H1 (cell line): Measurements from ENCODE around the gene LCAT. TPM values are rescaled to one million over a fixed set of nuclear protein-coding genes. Genes with fewer than 3 reads are reported as not detected.
A peak's percentile ranks its signal among the peaks of the same experiment; 100 is the strongest.

Source experiments
- CTCF ChIA-PET: fragments of 300-600 bp; sonication (Branson Sonifier 250); formaldehyde crosslinking; loops from one replicate; lab custom pipeline; 2021; ENCODE audit not compliant: partially characterized antibody; lab: Charles Lee
- POLR2A ChIA-PET: fragments of 300-600 bp; sonication (Branson Sonifier 250); formaldehyde crosslinking; loops from one replicate; lab custom pipeline; 2021; ENCODE audit warnings: inconsistent platforms; ENCODE audit not compliant: partially characterized antibody; lab: Charles Lee
- DNase-seq, 2 experiments: peaks; one replicate each; pipeline versions ENCODE4 v3.0.0 to v3.0.0-alpha.2; 2010 to 2022; ENCODE audit warnings: low spot score in 2 of 2, low read depth in 1 of 2, mixed read lengths in 1 of 2
- FAIRE-seq: peaks from 2 replicates; lab custom pipeline; 2011; peaks lifted over from hg19 to GRCh38; lab: Jason Lieb, UNC
- H2AFZ ChIP-seq: 2 replicates; pipeline ENCODE4 v1.8.1; 2012; ENCODE audit warnings: low read length, inconsistent platforms
- H2AK5ac ChIP-seq: 2 replicates; pipeline ENCODE4 v1.6.1; 2013; ENCODE audit warnings: low read depth, low read length
- H2BK120ac ChIP-seq: replicated peaks from 2 replicates; pipeline ENCODE3; 2013; ENCODE audit warnings: low read depth, low read length, inconsistent platforms
- H2BK12ac ChIP-seq: 2 replicates; pipeline ENCODE4 v1.6.1; 2013; ENCODE audit warnings: low read depth, low read length
- H2BK15ac ChIP-seq: 2 replicates; pipeline ENCODE4 v1.6.1; 2013; ENCODE audit warnings: low read length
- H2BK20ac ChIP-seq: 2 replicates; pipeline ENCODE4 v1.6.1; 2013; ENCODE audit warnings: low read length
- H2BK5ac ChIP-seq: 2 replicates; pipeline ENCODE4 v1.6.1; 2013; ENCODE audit warnings: low read depth, low read length
- H3K14ac ChIP-seq: 2 replicates; pipeline ENCODE4 v1.6.1; 2013; ENCODE audit warnings: inconsistent platforms; ENCODE audit not compliant: insufficient read length
- H3K18ac ChIP-seq: 2 replicates; pipeline ENCODE4 v1.6.1; 2013; ENCODE audit warnings: low read length; ENCODE audit errors: extremely low read depth
- H3K23ac ChIP-seq: 2 replicates; pipeline ENCODE4 v1.6.1; 2013; ENCODE audit warnings: inconsistent platforms; ENCODE audit not compliant: insufficient read length
- H3K23me2 ChIP-seq: 2 replicates; pipeline ENCODE4 v1.6.1; 2013; ENCODE audit warnings: low read depth, low read length
- H3K27ac ChIP-seq: 2 replicates; pipeline ENCODE4 v1.6.1; 2011; ENCODE audit warnings: low read depth, low read length, inconsistent platforms
- H3K27me3 ChIP-seq, 4 experiments: replicated peaks in 1 of 4; 1 replicate in 1 of 4; 2 replicates in 3 of 4; pipeline versions ENCODE4 v1.6.1 to v1.8.1; 2011 to 2013; ENCODE audit warnings: low read length in 3 of 4, mild to moderate bottlenecking in 3 of 4, inconsistent platforms in 2 of 4, mixed read lengths in 2 of 4, moderate library complexity in 1 of 4; ENCODE audit not compliant: control insufficient read depth in 3 of 4, insufficient read depth in 3 of 4; ENCODE audit errors: extremely low read depth in 1 of 4
- H3K36me3 ChIP-seq, 4 experiments: 2 replicates each; pipeline versions ENCODE4 v1.6.1 to v1.8.1; 2011 to 2013; ENCODE audit warnings: mild to moderate bottlenecking in 4 of 4, low read length in 3 of 4, moderate library complexity in 2 of 4, control low read depth in 1 of 4, inconsistent platforms in 1 of 4; ENCODE audit not compliant: insufficient read depth in 4 of 4, control insufficient read depth in 2 of 4
- H3K4ac ChIP-seq: replicated peaks from 2 replicates; pipeline ENCODE3; 2013; ENCODE audit warnings: low read length, low read depth, mixed read lengths, inconsistent platforms; ENCODE audit not compliant: insufficient read length
- H3K4me1 ChIP-seq, 4 experiments: replicated peaks in 1 of 4; 1 replicate in 1 of 4; 2 replicates in 3 of 4; pipeline versions ENCODE4 v1.6.1 to v1.8.1; 2011 to 2013; ENCODE audit warnings: low read length in 3 of 4, inconsistent platforms in 2 of 4, mixed read lengths in 1 of 4; ENCODE audit not compliant: insufficient read depth in 4 of 4, control insufficient read depth in 3 of 4
- H3K4me2 ChIP-seq, 2 experiments: 2 replicates each; pipeline versions ENCODE4 v1.6.1 to v1.8.1; 2011 to 2013; ENCODE audit warnings: low read depth in 2 of 2, low read length in 2 of 2, control low read depth in 1 of 2, inconsistent platforms in 1 of 2, mild to moderate bottlenecking in 1 of 2; ENCODE audit not compliant: insufficient read depth in 1 of 2
- H3K4me3 ChIP-seq, 4 experiments: fragments of 200-600, 300-600 bp in 1 of 4; sonication (generic), shearing (Covaris generic), sonication (Bioruptor Twin) in 1 of 4; 2 replicates each; pipeline versions ENCODE4 v1.5.1 to v1.8.1; 2011 to 2016; ENCODE audit warnings: low read length in 4 of 4, low read depth in 3 of 4, control low read depth in 2 of 4, inconsistent platforms in 2 of 4, mild to moderate bottlenecking in 2 of 4, mixed read lengths in 1 of 4, moderate library complexity in 1 of 4; ENCODE audit not compliant: insufficient read depth in 2 of 4; ENCODE audit errors: extremely low read depth in 1 of 4
- H3K56ac ChIP-seq: replicated peaks from 2 replicates; pipeline ENCODE3; 2013; ENCODE audit warnings: low read depth, mild to moderate bottlenecking, mixed read lengths, low read length, inconsistent platforms; ENCODE audit not compliant: insufficient read length
- H3K79me1 ChIP-seq: 2 replicates; pipeline ENCODE4 v1.6.1; 2013; ENCODE audit warnings: low read depth, low read length, control low read depth
- H3K79me2 ChIP-seq, 2 experiments: 2 replicates each; pipeline versions ENCODE4 v1.6.1 to v1.8.1; 2012 to 2013; ENCODE audit warnings: low read length in 2 of 2, mild to moderate bottlenecking in 2 of 2, inconsistent platforms in 1 of 2; ENCODE audit not compliant: insufficient read depth in 2 of 2, control insufficient read depth in 1 of 2
- H3K9ac ChIP-seq, 4 experiments: replicated peaks in 1 of 4; 1 replicate in 1 of 4; 2 replicates in 3 of 4; pipeline versions ENCODE4 v1.6.1 to v1.8.1; 2011 to 2013; ENCODE audit warnings: low read depth in 3 of 4, low read length in 3 of 4, control low read depth in 2 of 4, mild to moderate bottlenecking in 2 of 4, moderate library complexity in 2 of 4, inconsistent platforms in 1 of 4; ENCODE audit errors: extremely low read depth in 1 of 4
- H3K9me3 ChIP-seq, 2 experiments: 2 replicates each; pipeline versions ENCODE4 v1.6.1 to v1.8.1; 2012 to 2013; ENCODE audit warnings: mild to moderate bottlenecking in 2 of 2, moderate library complexity in 2 of 2, control low read depth in 1 of 2, inconsistent platforms in 1 of 2, low read depth in 1 of 2, low read length in 1 of 2, mixed read lengths in 1 of 2; ENCODE audit not compliant: insufficient read depth in 2 of 2
- H4K20me1 ChIP-seq, 2 experiments: replicated peaks in 1 of 2; 2 replicates each; pipeline versions ENCODE3 to v1.8.1; 2011 to 2013; ENCODE audit warnings: inconsistent platforms in 2 of 2, low read length in 2 of 2, mild to moderate bottlenecking in 1 of 2; ENCODE audit not compliant: insufficient read depth in 2 of 2, control insufficient read depth in 1 of 2
- H4K5ac ChIP-seq: 2 replicates; pipeline ENCODE4 v1.6.1; 2013; ENCODE audit warnings: low read length, low read depth, mixed read lengths, inconsistent platforms; ENCODE audit not compliant: insufficient read length
- H4K8ac ChIP-seq: 2 replicates; pipeline ENCODE4 v1.8.0; 2013; ENCODE audit warnings: mild to moderate bottlenecking, moderate library complexity, low read length, inconsistent platforms; ENCODE audit not compliant: insufficient read depth; ENCODE audit errors: extremely low read depth
- H4K91ac ChIP-seq: replicated peaks from 2 replicates; pipeline ENCODE3; 2013; ENCODE audit warnings: low read length, mixed read lengths, inconsistent platforms; ENCODE audit not compliant: insufficient read length
- CBX5 ChIP-seq: fragments of 300-800, 300-1000 bp; sonication (generic); IDR thresholded peaks from 2 replicates; pipeline ENCODE4 v1.7.1; 2016; ENCODE audit warnings: antibody characterized with exemption, low read length, low read depth
- SP4 ChIP-seq: IDR thresholded peaks from 2 replicates; pipeline ENCODE4 v1.6.1; 2012; ENCODE audit warnings: low read length, inconsistent platforms
- WGBS, 2 experiments: shearing (Covaris generic) in 1 of 2; methylation state at CpG; one replicate each; pipeline versions ENCODE4 v1.1.6 to v1.1.7; 2013 to 2015; ENCODE audit warnings: low lambda C conversion rate in 2 of 2, mixed read lengths in 2 of 2, inconsistent platforms in 1 of 2, low coverage in 1 of 2, missing lambda C conversion rate in 1 of 2; ENCODE audit not compliant: insufficient replicate concordance in 2 of 2, insufficient coverage in 1 of 2, insufficient read length in 1 of 2; ENCODE audit errors: extremely low coverage in 1 of 2, missing lambda C conversion rate in 1 of 2; 5-methylcytosine and 5-hydroxymethylcytosine counted together
- polyA plus RNA-seq, 7 experiments: library from polyadenylated mRNA; depleted of rRNA in 3 of 7; stranded (reverse) in 5 of 7; unstranded in 2 of 7; fragments of >200 nt in 5 of 7; fragments of 200-250 nt in 2 of 7; gene quantifications; 1 replicate in 5 of 7; 2 replicates in 1 of 7; 4 replicates in 1 of 7; pipeline versions ENCODE4 v1.2.1 to v1.2.3, GENCODE V29; 2011 to 2013; ENCODE audit warnings: missing spikeins in 2 of 7, mixed read lengths in 2 of 7
- total RNA-seq: library from RNA; stranded (reverse); fragmentation: NEBNext Ultra II Directional; extraction: Animal tissue kit (Norgen Biotek cat#: 25700); gene quantifications from 2 replicates; pipeline ENCODE4 v1.2.1, GENCODE V29; 2021

The LCAT gene
- total and polyA plus RNA-seq, 2 of the 8 experiments (the other 6 are each of a cell fraction or from before 2014, with no cell fraction given) = 9.4 to 19.6 TPM

GRCh38 chr16:67935101-67935401 is 8.9 kb downstream of the LCAT start:
- no peak overlapping the region; the same call in 1 of the 2 replicates for H2AK5ac ChIP-seq
- peak overlapping the region; percentile 92 for H4K91ac ChIP-seq
- no peak overlapping the region for H3K27ac ChIP-seq
- no peak overlapping the region for H2BK20ac ChIP-seq
- 0 out of 2 replicates have a peak overlapping the region, but pooled peaks have one; percentile 20 for H2BK12ac ChIP-seq
- peak overlapping the region; percentile 36; the same call in 1 of the 2 replicates for H2BK5ac ChIP-seq
- H3K23ac ChIP-seq = no peak overlapping the region
- FAIRE-seq (no peak), DNase-seq (no peak)
- peaks cover 0 to 14% of the 10 kb centered on the region in 2 experiments for H4K20me1 ChIP-seq
- H3K18ac ChIP-seq = 0 out of 2 replicates have a peak overlapping the region, but pooled peaks have one; percentile 25
- peak overlapping the region; percentile 81 for H4K8ac ChIP-seq
- peaks cover 18% of the 10 kb centered on the region for H3K23me2 ChIP-seq
- no peaks in the 10 kb centered on the region for H3K36me3 ChIP-seq
- peak overlapping the region; percentile 54 for H3K56ac ChIP-seq
- peak overlapping the region; percentile 96 for H3K4me2 ChIP-seq
- peak overlapping the region; percentile 34 for H4K5ac ChIP-seq
- H3K14ac ChIP-seq = no peak overlapping the region
- 0 out of 4 replicates have a peak, but pooled peaks cover 0 to 3% of the 10 kb centered on the region in 2 experiments for H3K79me2 ChIP-seq
- H3K4ac ChIP-seq = no peak overlapping the region
- H3K9me3 ChIP-seq = no peaks in the 10 kb centered on the region
- POLR2A ChIA-PET = interaction anchor here (0.6 to 4.2 kb wide), 31 partner anchors 9 to 301 kb away, joined by 3 to 47 read pairs (median 6); partner anchors contain the start of genes CENPT, DDX28, DPEP2 and DUS2
- 5% methylated on average over 11 of the region's 13 CpGs; no CpG with 5 or more reads in 1 of the 2 experiments for WGBS, 2 experiments
- CTCF ChIA-PET = interaction anchor here (0.9 to 27.1 kb wide), 21 partner anchors 12 to 414 kb away, joined by 3 to 623 read pairs (median 4); partner anchors contain the start of genes C16orf86, EDC4, ENKD1 and NRN1L
- H3K9ac ChIP-seq = peak overlapping the region; percentile 59 to 78 (median 72)
- H3K4me1 ChIP-seq = peaks cover 0 to 15% (median 8%) of the 10 kb centered on the region in 4 experiments; a peak in 5 of 7 replicates
- no peaks in the 10 kb centered on the region for H3K27me3 ChIP-seq
- peak overlapping the region; percentile 33; the same call in 1 of the 2 replicates for H2AFZ ChIP-seq
- TF ChIP-seq SP4 (0 out of 2 replicates have a peak, but pooled peaks have one; percentile 50), CBX5 (no peak)
- TF ChIP-seq, all 59 proteins: peak for 1
- no peak overlapping the region for H2BK120ac ChIP-seq
- peaks cover 4% of the 10 kb centered on the region; the same call in 1 of the 2 replicates for H3K79me1 ChIP-seq
- H2BK15ac ChIP-seq = no peak overlapping the region
- H3K4me3 ChIP-seq = peak overlapping the region; percentile 69 to 98 (median 92)
